ENCODE measurements around the gene IPO9.
"Not testable (repeated sequence)": the region's sequence is repeated elsewhere in the genome, so short reads cannot be mapped to it uniquely, and the experiment has no call there.

IPO9 gene

GRCh38 chr1:201809876-201810275, 19.1 kb upstream of the IPO9 start:
- no peak for DNase-seq (ENCODE audit: low read depth, low spot score)

- DNase-seq (ENCODE audit: low read depth, low spot score), result no peak
Observed at GRCh38 chr1:201810466-201811216, 18.3 kb upstream of the IPO9 start.

- no peak for DNase-seq (ENCODE audit: low read depth, low spot score)
Observed at GRCh38 chr1:201813226-201813625, 15.7 kb upstream of the IPO9 start.

GRCh38 chr1:201816309-201816854, 12.6 kb upstream of the IPO9 start:
- DNase-seq (ENCODE audit: low read depth, low spot score), result no peak

GRCh38 chr1:201818971-201819750, 9.8 kb upstream of the IPO9 start:
- no peak for DNase-seq (ENCODE audit: low read depth, low spot score)

GRCh38 chr1:201820413-201820812, 8.5 kb upstream of the IPO9 start:
- no peak for DNase-seq (ENCODE audit: low read depth, low spot score)

GRCh38 chr1:201825245-201825644, 3.7 kb upstream of the IPO9 start:
- no peak for DNase-seq (ENCODE audit: low read depth, low spot score)

GRCh38 chr1:201826830-201827229, 2.1 kb upstream of the IPO9 start:
- DNase-seq (ENCODE audit: low read depth, low spot score), result no peak

GRCh38 chr1:201827321-201828216, 1.4 kb upstream of the IPO9 start:
- no peak for DNase-seq (ENCODE audit: low read depth, low spot score)

- DNase-seq (ENCODE audit: low read depth, low spot score), result no peak
Observed at GRCh38 chr1:201828217-201828819, 639 bp upstream of the IPO9 start.

- no peak for DNase-seq (ENCODE audit: low read depth, low spot score)
Observed at GRCh38 chr1:201831371-201831770, 2.4 kb downstream of the IPO9 start.

GRCh38 chr1:201834621-201835020, 5.7 kb downstream of the IPO9 start:
- DNase-seq (ENCODE audit: low read depth, low spot score), result no peak

GRCh38 chr1:201838381-201838780, 9.4 kb downstream of the IPO9 start:
- no peak for DNase-seq (ENCODE audit: low read depth, low spot score)

GRCh38 chr1:201839089-201839488, 10.1 kb downstream of the IPO9 start:
- DNase-seq (ENCODE audit: low read depth, low spot score), result not testable (repeated sequence)

GRCh38 chr1:201840055-201840454, 11.1 kb downstream of the IPO9 start:
- DNase-seq (ENCODE audit: low read depth, low spot score), result no peak

GRCh38 chr1:201840490-201840889, 11.5 kb downstream of the IPO9 start:
- no peak for DNase-seq (ENCODE audit: low read depth, low spot score)

- no peak for DNase-seq (ENCODE audit: low read depth, low spot score)
Observed at GRCh38 chr1:201841265-201841912, 12.4 kb downstream of the IPO9 start.

GRCh38 chr1:201842472-201843027, 13.6 kb downstream of the IPO9 start:
- DNase-seq (ENCODE audit: low read depth, low spot score), result no peak

GRCh38 chr1:201845331-201846083, 16.6 kb downstream of the IPO9 start:
- no peak for DNase-seq (ENCODE audit: low read depth, low spot score)

- no peak for DNase-seq (ENCODE audit: low read depth, low spot score)
Observed at GRCh38 chr1:201847150-201847549, 18.2 kb downstream of the IPO9 start.
